NCI-H82 (cell line): ENCODE results near the gene CCDC80.

Source experiments
- DNase-seq: peaks from one replicate; lab custom pipeline; 2025; lab: John Stamatoyannopoulos, UW

The CCDC80 gene, protein sequence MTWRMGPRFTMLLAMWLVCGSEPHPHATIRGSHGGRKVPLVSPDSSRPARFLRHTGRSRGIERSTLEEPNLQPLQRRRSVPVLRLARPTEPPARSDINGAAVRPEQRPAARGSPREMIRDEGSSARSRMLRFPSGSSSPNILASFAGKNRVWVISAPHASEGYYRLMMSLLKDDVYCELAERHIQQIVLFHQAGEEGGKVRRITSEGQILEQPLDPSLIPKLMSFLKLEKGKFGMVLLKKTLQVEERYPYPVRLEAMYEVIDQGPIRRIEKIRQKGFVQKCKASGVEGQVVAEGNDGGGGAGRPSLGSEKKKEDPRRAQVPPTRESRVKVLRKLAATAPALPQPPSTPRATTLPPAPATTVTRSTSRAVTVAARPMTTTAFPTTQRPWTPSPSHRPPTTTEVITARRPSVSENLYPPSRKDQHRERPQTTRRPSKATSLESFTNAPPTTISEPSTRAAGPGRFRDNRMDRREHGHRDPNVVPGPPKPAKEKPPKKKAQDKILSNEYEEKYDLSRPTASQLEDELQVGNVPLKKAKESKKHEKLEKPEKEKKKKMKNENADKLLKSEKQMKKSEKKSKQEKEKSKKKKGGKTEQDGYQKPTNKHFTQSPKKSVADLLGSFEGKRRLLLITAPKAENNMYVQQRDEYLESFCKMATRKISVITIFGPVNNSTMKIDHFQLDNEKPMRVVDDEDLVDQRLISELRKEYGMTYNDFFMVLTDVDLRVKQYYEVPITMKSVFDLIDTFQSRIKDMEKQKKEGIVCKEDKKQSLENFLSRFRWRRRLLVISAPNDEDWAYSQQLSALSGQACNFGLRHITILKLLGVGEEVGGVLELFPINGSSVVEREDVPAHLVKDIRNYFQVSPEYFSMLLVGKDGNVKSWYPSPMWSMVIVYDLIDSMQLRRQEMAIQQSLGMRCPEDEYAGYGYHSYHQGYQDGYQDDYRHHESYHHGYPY

DNA sequence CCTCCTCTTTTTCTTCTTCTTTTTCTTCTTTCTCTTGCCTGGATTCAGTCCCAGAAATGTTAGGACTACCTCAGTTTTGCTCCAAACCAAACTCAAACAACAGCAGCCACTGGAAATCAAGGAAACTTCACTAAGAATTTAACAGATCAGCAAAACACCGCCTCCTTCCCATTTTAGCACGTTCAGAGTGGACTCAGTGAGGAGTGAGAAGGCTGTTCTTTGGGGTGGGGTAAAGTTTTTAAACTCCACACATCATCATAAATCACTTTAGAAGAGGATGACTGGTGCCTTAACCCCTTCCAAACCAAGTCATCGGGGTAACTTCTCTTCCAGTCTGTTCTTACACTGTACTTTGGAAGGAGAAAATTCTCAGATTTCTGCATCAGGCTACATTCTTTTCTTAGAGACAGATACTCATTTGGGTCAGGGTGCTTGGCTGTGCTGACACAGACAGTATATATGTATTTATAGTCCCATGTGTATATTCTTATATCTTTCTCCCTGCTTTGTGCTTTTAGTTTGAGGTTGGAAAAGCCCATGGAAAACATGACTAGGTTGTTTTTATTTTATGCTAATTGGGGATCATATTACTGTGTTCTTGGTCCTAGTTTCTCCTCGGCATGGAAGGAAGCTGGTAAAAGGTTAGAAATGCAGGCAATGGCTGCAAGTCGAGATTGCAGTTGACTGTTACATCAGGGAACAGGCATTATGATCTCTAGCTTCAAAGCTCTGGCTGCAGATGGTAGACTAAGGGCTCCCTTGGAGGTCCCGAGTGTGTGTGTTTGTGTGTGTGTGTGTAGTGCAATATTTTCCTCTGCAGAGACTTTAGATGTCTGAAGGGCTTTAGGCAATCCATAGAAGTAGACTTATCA lies at the start of gene CCDC80:
Gene CCDC80, minus strand, starts transcription at position 214 of the 872 bp plus-strand sequence. CDS start 1,238 bp downstream, outside the sequence.
- DNase-seq: no peak

DNA sequence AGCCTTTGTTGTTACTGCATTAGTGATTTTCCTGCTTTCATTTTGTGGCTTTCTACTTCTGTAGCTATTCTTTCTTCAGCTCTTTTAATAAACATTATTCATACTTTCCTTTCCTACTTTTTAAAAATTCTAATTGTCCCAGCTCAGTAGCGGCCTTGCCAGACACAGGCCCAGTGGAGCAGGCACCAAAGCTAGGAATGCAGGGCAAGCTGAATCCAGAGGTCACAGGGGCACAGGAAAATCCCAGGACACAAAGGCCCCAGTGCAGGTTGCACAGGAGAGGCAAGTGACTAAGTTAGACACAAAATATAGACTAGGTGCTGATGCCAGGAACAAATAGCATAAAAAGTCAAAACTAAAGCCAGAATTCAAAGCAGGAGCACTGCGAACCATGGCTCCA lies 49.0 kb upstream of the CCDC80 start:
- DNase-seq: no peak

DNA sequence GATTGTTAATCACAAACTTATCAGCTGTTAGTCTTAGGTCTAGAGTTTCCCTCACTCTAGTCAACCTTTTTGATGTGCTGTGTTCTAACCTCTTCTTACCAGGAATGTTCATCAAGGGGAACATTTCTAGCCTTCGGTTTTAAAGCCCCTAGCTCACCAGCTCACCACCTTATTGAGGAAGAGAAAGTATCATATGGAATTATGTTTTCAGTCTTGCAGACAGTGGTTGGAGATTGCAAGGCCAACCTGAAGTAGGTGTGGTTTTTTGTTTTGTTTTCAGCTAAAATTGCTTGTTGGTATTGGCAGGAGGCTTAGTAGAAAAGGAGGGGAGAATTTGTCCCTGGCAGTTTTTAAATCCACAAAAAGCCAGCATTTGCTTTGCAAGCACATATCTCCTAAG lies 48.4 kb upstream of the CCDC80 start:
- DNase-seq: no peak

DNA sequence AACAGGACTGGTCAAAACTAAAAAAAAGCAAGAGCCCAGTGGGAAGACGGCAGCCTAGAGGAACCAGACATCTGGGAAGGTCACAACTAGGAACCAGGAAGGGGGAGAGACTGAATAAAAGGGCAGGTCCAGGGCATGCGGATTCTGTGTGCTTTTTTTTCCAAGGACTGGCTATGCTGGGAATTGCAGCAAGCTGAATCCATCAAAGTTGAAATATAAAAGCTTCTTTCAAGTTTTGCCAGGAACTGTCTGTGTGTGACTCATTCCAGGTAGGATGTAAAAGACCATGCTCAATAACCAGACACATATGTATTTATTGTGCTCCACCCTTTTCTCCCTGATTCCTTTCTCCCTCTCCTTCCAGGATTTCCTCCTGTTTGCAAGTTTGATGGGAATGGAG lies 47.9 kb upstream of the CCDC80 start:
- no peak for DNase-seq

DNA sequence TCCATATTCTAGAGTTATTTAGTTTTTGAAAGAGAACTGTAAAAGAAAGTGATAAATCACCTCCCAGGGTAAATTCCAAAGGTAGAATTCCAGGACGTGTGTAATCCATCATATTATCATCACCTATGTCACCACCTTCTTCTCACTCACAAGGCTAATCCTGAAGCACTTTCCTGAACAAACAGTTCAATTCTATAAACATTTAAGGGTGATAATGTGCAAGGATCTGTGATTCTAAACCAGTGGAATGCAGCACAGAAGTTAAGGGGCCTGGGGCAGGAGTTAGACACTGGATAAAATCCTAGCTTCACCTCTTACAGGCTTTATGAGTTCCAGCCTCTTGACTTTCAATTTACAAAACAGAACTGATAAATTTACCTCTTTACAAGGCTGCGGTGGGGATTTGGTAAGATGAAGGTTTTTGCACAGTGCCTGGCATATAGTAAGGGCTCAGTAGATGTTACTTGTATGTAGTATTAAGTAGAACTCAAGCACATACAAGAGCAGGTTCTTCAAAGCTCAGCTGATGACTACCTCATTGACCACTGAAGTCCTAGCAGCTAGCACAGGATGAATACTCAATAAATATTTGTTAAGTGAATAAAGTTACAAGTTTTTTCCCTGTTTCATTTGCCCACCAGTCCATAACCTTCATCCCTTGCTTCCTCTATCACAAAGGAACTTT lies 47.3 kb upstream of the CCDC80 start:
- DNase-seq: no peak

DNA sequence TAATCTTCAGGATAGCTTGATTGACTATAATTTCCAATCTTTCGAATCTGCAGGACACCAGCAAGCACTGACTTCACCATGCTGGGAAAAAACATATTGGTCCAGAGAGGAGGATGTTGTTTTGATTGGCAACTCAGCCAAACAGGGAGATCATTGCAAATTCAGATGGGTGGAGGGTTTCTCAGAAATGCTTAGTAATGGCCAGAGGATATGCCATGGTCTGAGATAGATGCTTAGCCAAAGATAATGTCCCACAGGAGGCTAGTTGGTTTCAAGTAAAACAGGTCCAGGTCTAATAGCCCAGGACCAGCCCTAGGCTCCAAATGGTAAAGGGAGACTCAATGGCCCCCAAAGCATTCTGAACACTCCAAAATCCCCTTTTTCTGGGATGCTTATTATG lies 46.7 kb upstream of the CCDC80 start:
- DNase-seq: no peak

DNA sequence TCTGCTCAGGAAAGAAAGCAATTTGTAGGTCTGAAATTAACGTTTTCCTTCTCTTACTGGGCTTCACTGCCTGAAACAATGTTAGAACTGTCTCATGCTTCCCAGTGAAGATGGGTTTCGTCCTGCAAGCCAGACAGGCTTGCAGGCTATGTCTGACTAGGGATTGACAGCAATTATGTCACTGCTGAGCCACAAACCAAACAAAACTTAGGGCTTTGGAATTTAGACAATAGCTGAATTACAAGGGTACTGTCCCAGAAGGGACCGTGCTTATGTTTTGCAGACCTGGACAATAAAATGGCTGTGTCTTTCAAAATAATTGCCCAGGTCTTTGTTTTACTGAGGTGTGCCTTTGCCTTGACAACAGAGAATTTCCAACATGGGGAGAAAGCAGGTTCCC lies 46.3 kb upstream of the CCDC80 start:
- DNase-seq: peak; percentile 54

DNA sequence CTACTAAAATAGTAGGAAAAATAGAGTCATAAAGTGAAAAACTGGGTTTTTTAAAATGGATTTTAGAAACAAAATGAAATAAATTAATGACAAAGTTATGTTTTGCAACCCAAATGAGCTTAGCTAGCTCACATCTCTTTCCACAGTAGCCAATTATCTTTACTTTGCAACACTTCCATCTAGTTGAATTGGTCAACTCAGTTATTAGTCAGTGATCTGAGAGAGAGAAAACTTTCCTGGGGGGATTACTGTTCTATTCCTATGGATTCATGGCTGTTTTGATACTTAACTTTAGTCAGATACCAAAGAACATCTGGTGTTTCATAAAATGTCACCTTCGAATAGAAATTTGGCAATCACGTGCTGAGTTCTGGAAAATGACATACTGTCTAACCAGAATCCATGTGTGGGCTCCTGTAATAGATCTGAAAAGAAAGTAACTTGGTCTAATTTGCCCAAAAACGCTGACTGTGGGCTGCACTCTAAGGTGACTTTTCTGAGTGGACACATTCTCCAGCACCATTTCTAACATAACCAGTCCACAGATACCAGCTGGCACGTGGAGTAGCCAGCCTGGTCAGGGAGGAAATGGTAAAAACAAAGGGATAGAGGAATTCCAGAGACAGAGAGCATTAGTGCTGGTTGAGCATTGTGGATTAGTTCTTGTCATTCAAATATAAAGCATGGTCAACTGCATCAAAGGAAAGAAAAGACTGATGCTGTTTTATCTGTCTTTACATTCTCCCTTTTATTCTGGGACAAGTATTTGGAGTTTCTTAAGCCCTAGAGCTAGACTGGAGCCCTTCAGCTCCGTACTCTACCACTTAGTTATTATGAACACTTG lies 45.2 kb upstream of the CCDC80 start:
- peak; percentile 33 for DNase-seq

DNA sequence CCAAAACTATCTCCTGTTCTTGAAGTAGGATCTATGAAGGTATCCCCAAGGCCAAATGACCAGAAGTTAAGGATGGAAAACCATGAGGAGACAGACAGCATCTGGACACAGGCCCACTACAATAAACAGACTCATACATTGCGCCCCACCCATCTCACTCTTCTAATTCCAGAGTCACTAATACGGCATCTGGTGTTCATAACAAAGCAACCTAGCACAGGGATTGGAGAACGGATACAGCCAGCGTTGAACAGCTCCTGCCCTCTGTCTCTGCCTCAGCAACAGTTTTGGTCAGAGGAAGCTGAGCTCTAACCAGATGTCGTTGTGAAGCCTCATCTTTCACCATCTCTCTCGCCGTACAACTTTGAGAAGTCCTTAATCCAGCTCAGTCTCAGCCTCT lies 44.5 kb upstream of the CCDC80 start:
- peak; percentile 98 for DNase-seq

DNA sequence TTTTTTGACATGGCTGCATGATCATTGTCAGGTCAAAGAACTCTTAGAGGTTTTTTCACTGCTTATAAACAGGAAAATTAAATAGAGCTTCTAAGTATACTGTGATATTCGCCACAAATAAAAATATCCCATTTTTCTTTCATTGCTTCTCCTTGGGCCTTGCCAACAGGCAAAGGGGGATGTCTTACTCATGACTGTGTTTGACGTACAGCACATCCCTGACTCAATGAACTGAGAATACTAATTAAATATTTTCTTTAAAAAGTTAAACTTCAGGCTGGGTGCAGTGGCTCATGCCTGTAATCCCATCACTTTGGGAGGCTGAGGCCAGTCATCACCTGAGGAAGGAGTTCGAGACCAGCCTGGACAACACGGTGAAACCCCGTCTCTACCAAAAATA lies 41.4 kb upstream of the CCDC80 start:
- no peak for DNase-seq

DNA sequence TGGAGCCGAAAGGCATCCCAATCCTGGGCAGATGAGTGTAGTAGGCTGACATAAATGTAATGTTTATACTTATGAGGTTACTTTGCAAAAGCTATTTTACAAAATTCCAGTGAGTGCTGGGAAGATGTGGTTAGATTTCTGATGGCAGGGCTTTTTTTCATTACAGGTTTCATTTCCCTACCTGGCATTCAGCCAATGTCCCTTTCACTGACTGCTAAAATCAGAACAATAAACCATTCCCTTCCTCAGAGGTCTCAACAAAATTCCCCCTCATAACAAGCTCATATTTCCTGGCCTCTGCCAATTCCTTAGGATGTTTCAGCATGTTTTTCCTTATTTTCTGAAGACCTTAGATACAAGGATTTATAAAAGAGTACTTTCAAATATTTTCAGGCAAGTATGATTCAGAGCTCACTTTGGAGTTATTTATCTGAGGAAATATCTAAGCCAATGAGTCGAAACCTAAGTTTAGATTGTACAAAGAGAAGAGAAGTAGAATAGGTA lies 40.9 kb upstream of the CCDC80 start:
- DNase-seq: peak; percentile 57

DNA sequence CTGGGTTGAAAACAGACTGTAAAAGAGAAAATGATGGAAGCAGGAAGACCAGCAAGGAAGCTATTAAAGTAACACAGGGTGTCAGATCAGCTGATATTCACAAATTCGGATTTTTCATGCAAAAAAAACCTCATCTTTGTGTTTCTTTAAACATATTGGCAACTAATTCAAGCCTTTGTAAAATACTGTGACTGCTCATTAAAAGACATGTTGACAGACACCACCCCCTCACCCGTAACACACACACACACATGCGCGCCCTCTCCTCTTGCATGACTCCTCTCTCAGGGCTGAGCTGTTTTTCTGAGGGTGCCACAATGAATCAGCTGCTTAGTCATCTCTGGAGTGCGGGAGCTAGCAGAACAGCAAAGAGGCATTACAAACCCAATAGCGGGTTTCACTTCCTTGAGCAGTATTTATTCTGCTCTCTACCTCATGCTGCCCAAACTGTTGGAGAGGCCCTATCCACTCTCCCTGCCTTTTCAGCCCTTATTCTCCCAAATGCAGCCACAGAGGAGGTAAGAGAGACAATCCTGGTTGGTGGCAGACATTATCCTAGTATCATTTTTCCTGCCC lies 35.8 kb upstream of the CCDC80 start:
- DNase-seq: peak; percentile 26

DNA sequence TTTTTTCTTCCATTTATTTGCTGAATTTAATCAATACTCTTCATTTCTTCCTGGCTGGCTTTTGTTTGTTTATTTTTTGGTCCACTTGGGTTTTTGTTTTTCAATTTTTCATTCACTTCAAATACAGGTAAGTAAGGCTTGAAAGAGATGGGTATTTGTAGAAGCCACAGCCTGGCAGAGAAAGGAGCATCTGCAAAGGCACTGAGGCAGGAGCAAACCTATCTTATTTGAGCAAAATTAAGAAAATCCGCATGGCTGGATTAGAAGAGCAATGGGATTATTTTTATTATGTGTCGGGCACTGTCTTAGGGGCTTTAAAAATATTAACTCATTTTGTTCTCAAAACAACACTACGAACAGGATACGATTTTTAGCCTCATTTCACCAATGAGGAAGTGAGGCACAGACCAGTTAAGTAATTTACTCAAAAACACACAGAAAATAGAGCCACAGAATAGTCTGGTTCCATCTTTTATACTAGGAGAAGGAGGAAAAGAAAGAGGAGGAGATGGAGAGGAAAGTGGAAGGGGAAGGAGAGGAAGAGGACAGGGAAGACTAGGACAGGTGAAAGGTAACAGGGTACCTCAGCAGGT lies 35.1 kb upstream of the CCDC80 start:
- no peak for DNase-seq

DNA sequence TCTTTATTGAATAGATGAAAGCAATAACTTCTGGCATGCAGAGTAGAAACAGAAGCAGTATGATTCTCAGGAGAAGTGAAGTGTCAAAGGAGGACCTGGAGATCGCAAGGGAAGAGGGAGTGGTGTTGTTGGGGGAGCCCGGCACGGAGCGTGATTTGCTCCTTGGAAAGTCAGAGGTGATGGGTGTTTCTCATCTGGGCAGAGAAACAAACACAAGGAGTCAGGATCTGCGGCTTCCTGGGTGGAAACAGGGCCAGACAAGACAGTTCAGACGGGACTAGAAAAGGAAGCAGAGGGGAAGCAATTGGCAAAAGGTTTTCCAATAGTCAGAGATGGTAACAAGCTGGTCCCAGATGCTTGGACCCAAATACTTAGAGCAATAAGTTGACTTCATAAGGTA lies 34.4 kb upstream of the CCDC80 start:
- no peak for DNase-seq

DNA sequence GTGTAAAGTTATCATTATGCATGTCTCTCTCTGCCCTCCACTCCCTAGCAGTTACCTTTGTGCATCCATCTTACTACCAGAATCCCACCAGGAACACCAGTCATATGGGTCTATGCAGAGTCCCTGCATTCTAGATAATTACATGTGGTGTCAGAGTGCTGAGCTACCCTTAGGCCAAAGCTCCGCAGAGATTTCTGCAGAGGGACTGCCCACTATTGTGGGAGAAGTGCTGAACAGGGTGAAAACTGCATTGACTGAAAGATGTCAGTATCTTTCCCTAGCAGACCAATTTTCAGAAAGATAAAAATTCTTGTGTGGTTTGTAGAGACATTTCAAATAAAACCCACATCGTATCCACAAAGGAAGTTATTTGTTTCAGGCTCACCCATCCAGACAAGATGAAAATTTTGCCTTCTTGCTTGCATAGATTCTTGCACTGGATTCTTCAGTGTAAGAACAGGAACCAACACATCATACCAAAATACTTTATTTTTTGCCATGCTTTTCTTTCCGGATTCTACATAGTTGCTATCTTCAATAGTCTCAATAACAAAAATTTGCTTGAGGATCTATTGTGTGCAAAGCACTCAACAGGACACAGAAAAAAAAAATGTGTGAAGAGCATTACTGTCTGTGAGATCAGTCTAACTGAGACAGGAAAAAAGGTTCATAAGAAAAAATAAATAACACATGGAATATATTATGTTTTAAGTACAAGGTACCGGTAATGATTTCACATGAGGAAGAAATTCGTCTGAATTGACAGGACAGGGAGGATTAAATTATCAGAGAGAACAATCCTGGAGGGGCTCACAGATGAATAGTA lies 32.0 kb upstream of the CCDC80 start:
- DNase-seq: no peak

DNA sequence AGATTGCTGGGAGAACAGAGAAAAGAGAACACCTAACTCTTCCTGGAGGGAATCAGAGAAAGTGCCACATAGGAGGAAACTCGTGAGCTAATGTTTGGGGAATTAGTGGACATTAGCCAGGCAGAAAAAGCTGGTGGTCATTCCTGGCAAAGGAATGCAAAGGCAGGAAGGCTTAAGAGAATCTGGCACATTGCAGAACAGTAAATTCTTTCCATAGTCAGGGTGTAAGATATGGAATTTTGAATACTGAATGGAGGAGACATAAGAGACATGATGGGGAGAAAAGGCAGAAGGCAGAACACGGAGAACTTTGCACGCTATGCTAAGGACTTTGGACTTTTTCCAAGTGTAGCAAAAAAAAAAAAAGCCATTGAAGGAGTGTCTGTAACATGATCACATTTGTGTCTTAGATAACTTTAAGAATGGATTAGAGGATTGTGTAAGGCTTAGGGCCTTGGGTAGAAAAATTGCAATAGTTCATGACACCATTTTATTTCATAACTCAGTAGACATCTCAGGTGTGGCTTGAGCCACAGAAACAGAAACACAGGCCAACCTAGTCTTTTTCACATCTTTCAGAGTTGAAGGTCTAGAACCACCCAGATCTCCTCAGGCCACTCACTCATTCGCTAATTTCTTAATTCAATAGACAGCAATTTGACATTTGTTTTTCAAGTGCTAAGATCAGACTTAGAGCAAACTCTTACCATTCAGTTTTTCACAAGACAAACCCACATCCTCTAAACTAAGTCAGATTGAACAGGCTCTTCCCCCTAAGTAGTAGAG lies 31.2 kb upstream of the CCDC80 start:
- no peak for DNase-seq

DNA sequence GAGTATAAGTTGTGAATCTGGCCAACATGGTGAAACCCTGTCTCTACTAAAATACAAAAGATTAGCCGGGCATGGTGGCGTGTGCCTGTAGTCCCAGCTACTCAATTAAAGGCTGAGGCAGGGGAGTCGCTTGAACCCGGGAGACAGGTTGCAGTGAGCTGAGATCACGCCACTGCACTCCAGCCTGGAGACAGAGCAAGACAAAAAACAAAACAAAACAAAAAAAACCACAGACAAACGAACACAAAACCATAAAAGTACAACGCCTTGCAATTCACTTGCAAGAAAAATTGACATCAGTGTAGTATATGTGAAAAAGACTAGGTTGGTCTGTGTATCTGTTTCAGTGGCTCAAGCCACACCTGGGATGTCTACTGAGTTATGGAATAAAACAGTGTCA lies 29.9 kb upstream of the CCDC80 start:
- no peak for DNase-seq

DNA sequence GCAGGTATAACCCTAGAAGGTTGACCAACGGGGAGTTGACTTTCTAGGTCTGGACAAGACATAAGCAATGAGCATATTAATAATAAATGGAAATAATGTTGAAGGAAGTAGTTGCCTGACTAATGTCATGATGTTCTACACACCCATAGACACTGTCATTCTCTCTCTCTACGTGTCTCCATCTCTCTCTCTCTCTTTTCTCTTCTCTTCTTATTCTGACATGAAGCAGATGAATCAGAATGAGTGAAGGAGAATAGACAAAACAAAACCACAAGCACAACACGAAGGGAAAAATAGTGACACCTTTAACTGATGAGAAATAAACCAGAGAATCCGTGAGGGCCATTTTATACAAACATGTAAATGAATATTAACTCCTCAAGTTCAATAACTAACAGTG lies 26.7 kb upstream of the CCDC80 start:
- DNase-seq: no peak
